Suprapubic skin (tissue), 4 donors: ENCODE data around the gene RGS6. TPM values are rescaled to one million over a fixed set of nuclear protein-coding genes. Genes with fewer than 3 reads are reported as not detected.

Source experiments
- DNase-seq, 2 donors: peaks; one replicate each; pipeline ENCODE4 v3.0.0-alpha.2; 2019; ENCODE audit warnings: low spot score in 2 of 2
- H3K27ac ChIP-seq: fragments of 200-600 bp; sonication (generic); one replicate; pipeline ENCODE4 v1.5.1; 2019
- H3K27me3 ChIP-seq: fragments of 200-600 bp; sonication (generic); one replicate; pipeline ENCODE4 v1.5.1; 2019
- H3K36me3 ChIP-seq: fragments of 200-600 bp; sonication (generic); one replicate; pipeline ENCODE4 v1.5.1; 2019
- H3K4me1 ChIP-seq: fragments of 200-600 bp; sonication (generic); one replicate; pipeline ENCODE4 v1.5.1; 2019
- H3K4me3 ChIP-seq: fragments of 200-600 bp; sonication (generic); one replicate; pipeline ENCODE4 v1.5.1; 2019; ENCODE audit warnings: mild to moderate bottlenecking
- H3K9me3 ChIP-seq: fragments of 200-600 bp; sonication (generic); one replicate; pipeline ENCODE4 v1.5.1; 2019
- EP300 ChIP-seq: sonication (generic); formaldehyde crosslinking; IDR thresholded peaks from one replicate; pipeline ENCODE4 v1.6.1; 2017; ENCODE audit warnings: antibody characterized with exemption
- POLR2A ChIP-seq, 2 donors: fragments of 450-650 bp; IDR thresholded peaks; one replicate each; pipeline ENCODE4 v1.6.1; 2017; ENCODE audit warnings: antibody characterized with exemption in 2 of 2, mild to moderate bottlenecking in 2 of 2, moderate library complexity in 2 of 2
- POLR2AphosphoS5 ChIP-seq, 3 donors: sonication (generic); formaldehyde crosslinking; IDR thresholded peaks; one replicate each; pipeline ENCODE4 v1.6.1; 2017; ENCODE audit warnings: antibody characterized with exemption in 3 of 3
- WGBS: methylation state at CpG from one replicate; pipeline ENCODE4 v1.1.5; 2018; 5-methylcytosine and 5-hydroxymethylcytosine counted together
- total RNA-seq, 4 donors: library from RNA; depleted of rRNA; stranded (reverse); fragments of >200 nt; gene quantifications; one replicate each; pipeline ENCODE4 v1.1.0, GENCODE V29; 2016
- TF ChIP-seq, protein P1 (sequence below), 2 donors: fragments of 200-600 bp in 1 of 2; fragments of 450-650 bp in 1 of 2; sonication (generic) in 1 of 2; IDR thresholded peaks; one replicate each; pipeline ENCODE4 v1.5.1; 2016 to 2019; ENCODE audit warnings: antibody characterized with exemption in 2 of 2, mild to moderate bottlenecking in 1 of 2, moderate library complexity in 1 of 2

Gene RGS6
- total RNA-seq, 4 donors from 2014 or later = 0.08 to 4.4 (median 1.0) TPM

DNA sequence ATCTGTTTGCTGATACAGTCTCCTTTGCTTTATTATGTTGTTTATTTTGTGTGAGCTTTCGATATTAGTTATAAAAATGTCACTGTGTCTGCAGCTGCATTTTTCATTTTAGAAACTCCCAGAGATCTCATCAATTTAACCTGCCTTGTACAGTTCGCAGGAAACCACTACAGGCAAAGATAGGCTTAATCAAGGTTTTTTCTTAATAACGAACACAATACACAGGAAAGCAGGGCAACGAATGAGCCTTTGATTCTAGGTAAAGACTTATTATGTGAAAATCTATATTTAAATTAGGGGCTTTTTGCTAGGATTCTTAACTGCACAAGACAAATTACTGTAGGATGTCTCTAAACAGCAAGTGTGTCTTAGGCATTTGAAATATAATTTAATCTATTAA is 191.9 kb downstream of the RGS6 start:
- TF ChIP-seq EP300 = no peak
- TF ChIP-seq POLR2AphosphoS5 (IDR thresholded peaks at IDR 0.05) = no peak
- no peak for TF ChIP-seq POLR2A (IDR thresholded peaks at IDR 0.05)
- TF ChIP-seq, protein P1, sequence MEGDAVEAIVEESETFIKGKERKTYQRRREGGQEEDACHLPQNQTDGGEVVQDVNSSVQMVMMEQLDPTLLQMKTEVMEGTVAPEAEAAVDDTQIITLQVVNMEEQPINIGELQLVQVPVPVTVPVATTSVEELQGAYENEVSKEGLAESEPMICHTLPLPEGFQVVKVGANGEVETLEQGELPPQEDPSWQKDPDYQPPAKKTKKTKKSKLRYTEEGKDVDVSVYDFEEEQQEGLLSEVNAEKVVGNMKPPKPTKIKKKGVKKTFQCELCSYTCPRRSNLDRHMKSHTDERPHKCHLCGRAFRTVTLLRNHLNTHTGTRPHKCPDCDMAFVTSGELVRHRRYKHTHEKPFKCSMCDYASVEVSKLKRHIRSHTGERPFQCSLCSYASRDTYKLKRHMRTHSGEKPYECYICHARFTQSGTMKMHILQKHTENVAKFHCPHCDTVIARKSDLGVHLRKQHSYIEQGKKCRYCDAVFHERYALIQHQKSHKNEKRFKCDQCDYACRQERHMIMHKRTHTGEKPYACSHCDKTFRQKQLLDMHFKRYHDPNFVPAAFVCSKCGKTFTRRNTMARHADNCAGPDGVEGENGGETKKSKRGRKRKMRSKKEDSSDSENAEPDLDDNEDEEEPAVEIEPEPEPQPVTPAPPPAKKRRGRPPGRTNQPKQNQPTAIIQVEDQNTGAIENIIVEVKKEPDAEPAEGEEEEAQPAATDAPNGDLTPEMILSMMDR (IDR thresholded peaks at IDR 0.05) = no peak
- 62% methylated on average over 4 of the region's 4 CpGs for WGBS
- no peak for DNase-seq

DNA sequence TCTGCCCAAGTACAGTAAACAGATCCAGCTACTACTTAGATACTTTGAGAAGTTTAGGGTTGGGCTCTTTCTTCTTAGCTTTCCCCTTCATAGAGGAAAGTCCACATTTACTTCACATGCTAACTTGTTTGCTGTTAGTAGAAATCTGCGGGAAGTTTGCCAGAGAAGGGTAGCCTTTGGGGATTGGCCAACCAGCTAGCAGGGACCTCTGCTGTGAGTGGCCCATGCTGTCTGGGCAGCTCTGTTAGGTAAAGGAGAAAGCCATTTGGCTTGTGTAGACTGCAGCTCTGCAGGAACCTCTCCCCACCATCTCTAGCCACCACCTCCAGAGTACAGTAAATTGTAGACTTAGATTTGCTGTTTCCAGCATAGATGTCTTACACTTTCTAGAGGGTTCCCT is 193.9 kb downstream of the RGS6 start:
- no peak for DNase-seq
- Histone ChIP-seq H3K27me3 (no peaks in the 10 kb centered on the region), H3K36me3 (no peaks in the 10 kb centered on the region), H3K27ac (no peak overlapping the region), H3K4me3 (no peak overlapping the region), H3K9me3 (no peaks in the 10 kb centered on the region), H3K4me1 (no peaks in the 10 kb centered on the region)
- 100% methylated on average over 1 of the region's 1 CpG for WGBS
- TF ChIP-seq POLR2A (IDR thresholded peaks at IDR 0.05) (no peak), EP300 (no peak), POLR2AphosphoS5 (IDR thresholded peaks at IDR 0.05) (no peak)
- TF ChIP-seq, protein P1 (IDR thresholded peaks at IDR 0.05) = no peak

More for the DNA sequence above, 191.9 kb downstream of the RGS6 start:
- H3K36me3 ChIP-seq = no peaks in the 10 kb centered on the region
- H3K27me3 ChIP-seq = no peaks in the 10 kb centered on the region
- no peak overlapping the region for H3K27ac ChIP-seq
- H3K9me3 ChIP-seq = no peaks in the 10 kb centered on the region
- no peaks in the 10 kb centered on the region for H3K4me1 ChIP-seq
- no peak overlapping the region for H3K4me3 ChIP-seq

DNA sequence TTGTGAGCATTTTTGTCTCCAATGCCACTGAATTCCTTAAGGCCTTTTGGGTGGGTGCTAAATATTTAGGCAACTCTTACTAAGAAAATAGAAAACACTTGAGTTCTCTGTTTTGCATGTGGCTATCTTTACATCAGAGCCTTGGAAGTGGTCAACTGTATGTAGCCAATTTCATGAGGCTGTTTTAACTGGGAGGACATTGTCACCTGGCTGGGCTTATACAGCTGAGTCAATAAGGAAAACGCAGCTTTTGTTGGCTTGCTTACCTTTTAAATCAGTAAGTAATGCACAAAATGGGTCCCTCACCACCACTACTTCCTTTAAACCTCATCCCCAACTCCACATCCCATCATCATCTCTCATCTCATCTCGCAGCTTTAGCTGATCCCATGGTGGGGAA is 194.3 kb downstream of the RGS6 start:
- WGBS = 86% methylated on average over 2 of the region's 2 CpGs
- H3K27me3 ChIP-seq = no peaks in the 10 kb centered on the region
- H3K9me3 ChIP-seq = no peaks in the 10 kb centered on the region
- H3K36me3 ChIP-seq = no peaks in the 10 kb centered on the region
- H3K27ac ChIP-seq = no peak overlapping the region
- TF ChIP-seq, protein P1 (IDR thresholded peaks at IDR 0.05) = no peak
- no peaks in the 10 kb centered on the region for H3K4me1 ChIP-seq
- no peak overlapping the region for H3K4me3 ChIP-seq
- no peak for DNase-seq

DNA sequence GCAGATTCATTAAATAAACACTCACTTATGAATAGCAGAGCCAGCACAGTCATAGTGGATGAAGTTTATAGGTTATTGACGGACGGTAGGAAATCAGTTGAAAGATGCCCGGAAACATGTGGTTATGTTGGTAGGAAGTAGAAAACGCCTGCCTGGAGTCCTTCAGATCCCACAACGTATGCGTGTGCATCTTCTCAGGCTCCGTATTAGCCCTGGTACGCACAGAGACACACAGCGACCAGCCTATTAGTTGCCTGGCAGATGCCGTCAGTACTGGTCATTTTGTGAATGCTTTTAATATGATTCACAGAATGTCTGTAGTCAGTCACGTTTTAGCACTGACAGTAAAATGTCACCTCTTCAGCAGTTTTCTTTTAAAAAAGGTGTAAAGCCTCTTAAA is 196.4 kb downstream of the RGS6 start:
- H3K4me1 ChIP-seq = no peaks in the 10 kb centered on the region
- H3K4me3 ChIP-seq = no peak overlapping the region
- H3K9me3 ChIP-seq = no peaks in the 10 kb centered on the region
- H3K27ac ChIP-seq = no peak overlapping the region
- no peaks in the 10 kb centered on the region for H3K27me3 ChIP-seq
- TF ChIP-seq, protein P1 (IDR thresholded peaks at IDR 0.05) = no peak
- TF ChIP-seq POLR2A (IDR thresholded peaks at IDR 0.05) (no peak), EP300 (no peak), POLR2AphosphoS5 (IDR thresholded peaks at IDR 0.05) (no peak)
- 55% methylated on average over 11 of the region's 11 CpGs for WGBS
- no peak for DNase-seq
- no peaks in the 10 kb centered on the region for H3K36me3 ChIP-seq

DNA sequence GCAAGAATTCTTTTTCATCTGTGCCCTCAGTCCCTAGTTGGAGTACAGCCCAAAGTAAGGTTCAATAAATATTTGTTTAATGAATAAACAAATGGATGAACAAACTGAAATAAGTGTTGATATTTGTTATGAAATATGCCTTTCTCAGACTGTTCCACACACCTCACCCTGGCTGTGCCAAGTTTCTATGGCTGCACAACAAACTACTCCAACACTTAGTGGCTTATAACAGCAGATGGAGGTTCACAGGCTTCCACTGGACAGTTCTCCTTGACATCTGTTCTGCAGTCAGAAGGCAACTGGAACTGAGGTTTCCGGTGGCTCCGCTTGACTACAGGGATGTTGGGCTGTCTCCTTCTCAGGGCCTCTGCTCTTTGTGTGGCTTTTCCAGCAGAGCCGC is 197.1 kb downstream of the RGS6 start:
- Histone ChIP-seq H3K4me3 (no peak overlapping the region), H3K9me3 (no peaks in the 10 kb centered on the region), H3K4me1 (no peaks in the 10 kb centered on the region), H3K36me3 (no peaks in the 10 kb centered on the region), H3K27me3 (no peaks in the 10 kb centered on the region), H3K27ac (no peak overlapping the region)
- DNase-seq = no peak
- WGBS = 76% methylated on average over 3 of the region's 3 CpGs
- no peak for TF ChIP-seq EP300
- TF ChIP-seq, protein P1 (IDR thresholded peaks at IDR 0.05) = no peak
- no peak for TF ChIP-seq POLR2A (IDR thresholded peaks at IDR 0.05)
- no peak for TF ChIP-seq POLR2AphosphoS5 (IDR thresholded peaks at IDR 0.05)
